Bronchial epithelial cell (primary cell): ENCODE data around the gene H2BW2. TPM values are rescaled to one million over a fixed set of nuclear protein-coding genes. Genes with fewer than 3 reads are reported as not detected.

Experiments used
- DNase-seq: peaks from one replicate; pipeline ENCODE4 v3.0.0-alpha.2; 2010; ENCODE audit warnings: low read depth
- FAIRE-seq: peaks from 2 replicates; lab custom pipeline; 2011; peaks lifted over from hg19 to GRCh38; lab: Jason Lieb, UNC
- H3K27me3 ChIP-seq: 2 replicates; pipeline ENCODE4 v1.5.1; 2011; ENCODE audit warnings: low read length; ENCODE audit not compliant: control insufficient read depth, insufficient read depth
- H3K36me3 ChIP-seq: 2 replicates; pipeline ENCODE4 v1.5.1; 2011; ENCODE audit warnings: low read length; ENCODE audit not compliant: control insufficient read depth, insufficient read depth
- H3K4me3 ChIP-seq: 2 replicates; pipeline ENCODE4 v1.5.1; 2011; ENCODE audit warnings: mild to moderate bottlenecking, low read depth, low read length, control low read depth
- total RNA-seq: library from RNA; depleted of rRNA; stranded (reverse); fragments of >200 nt; gene quantifications from 2 replicates; pipeline ENCODE4 v1.2.1, GENCODE V29; 2014
- TF ChIP-seq, protein P1 (sequence below): IDR thresholded peaks from 2 replicates; pipeline ENCODE4 v1.5.1; 2011; ENCODE audit warnings: mild to moderate bottlenecking, moderate library complexity, low read length, control low read depth, inconsistent platforms; ENCODE audit not compliant: insufficient read depth, severe bottlenecking

Gene H2BW2
- total RNA-seq, 1 donor from 2014 or later: not detected

DNA sequence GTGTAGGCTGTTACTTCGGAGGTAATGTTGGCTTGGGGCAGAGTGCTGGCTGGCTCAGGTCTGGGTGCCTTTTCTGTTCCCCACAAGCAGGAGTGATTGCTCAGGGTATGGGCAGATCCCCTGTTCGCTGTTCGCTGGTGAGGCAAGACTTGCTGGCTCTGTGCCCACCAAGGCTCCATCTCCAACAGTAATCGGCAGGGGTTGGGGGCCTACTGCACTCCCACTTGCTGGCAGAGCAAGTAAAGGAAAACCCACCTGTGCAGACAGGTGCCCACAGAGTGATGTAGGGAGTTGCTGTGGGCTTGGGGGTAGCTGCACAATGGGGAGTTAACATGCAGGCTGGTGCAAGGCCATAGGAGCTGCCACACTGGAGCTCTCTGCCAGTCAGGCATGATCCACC, 44.3 kb downstream of the H2BW2 start:
- no peak overlapping the region for H3K4me3 ChIP-seq
- no peaks in the 10 kb centered on the region for H3K36me3 ChIP-seq
- TF ChIP-seq, protein P1, sequence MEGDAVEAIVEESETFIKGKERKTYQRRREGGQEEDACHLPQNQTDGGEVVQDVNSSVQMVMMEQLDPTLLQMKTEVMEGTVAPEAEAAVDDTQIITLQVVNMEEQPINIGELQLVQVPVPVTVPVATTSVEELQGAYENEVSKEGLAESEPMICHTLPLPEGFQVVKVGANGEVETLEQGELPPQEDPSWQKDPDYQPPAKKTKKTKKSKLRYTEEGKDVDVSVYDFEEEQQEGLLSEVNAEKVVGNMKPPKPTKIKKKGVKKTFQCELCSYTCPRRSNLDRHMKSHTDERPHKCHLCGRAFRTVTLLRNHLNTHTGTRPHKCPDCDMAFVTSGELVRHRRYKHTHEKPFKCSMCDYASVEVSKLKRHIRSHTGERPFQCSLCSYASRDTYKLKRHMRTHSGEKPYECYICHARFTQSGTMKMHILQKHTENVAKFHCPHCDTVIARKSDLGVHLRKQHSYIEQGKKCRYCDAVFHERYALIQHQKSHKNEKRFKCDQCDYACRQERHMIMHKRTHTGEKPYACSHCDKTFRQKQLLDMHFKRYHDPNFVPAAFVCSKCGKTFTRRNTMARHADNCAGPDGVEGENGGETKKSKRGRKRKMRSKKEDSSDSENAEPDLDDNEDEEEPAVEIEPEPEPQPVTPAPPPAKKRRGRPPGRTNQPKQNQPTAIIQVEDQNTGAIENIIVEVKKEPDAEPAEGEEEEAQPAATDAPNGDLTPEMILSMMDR: no peak
- FAIRE-seq (no peak), DNase-seq (no peak)
- H3K27me3 ChIP-seq: no peaks in the 10 kb centered on the region

DNA sequence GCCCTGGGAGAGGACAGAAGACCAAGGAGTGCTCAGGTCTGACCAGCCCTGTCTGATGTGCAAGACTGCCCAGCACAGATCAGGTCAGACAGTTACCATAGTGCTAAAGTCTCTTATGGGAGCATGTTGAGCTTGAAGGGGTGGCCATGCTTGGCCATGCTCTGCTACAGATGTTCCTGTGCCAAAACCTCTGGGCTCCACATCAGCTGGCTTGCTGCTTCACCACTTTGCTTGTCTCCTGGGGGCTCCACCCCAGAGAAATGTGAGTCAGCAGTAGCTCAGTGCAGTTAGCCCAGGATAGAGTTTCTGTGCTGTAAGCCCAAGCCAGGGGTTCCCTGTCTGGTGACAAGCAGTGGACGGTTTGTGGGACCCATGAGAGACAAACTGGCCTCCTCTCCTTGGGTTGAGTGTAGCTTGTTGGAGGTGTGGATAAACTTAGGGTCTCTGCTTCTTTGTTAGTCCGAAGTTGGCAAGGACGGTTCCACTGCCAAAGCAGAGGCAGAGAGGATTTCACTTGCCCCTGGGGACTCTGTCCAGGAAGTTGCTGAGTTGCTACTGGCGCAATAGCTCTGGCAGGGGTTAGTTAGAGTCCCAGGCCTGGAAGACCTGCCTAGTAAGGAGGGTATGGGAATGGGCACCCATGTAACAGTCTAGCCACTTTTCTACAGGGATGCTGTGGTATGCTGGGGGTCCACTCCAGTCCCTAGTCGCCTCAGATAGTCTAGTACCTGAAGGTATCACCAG, 45.0 kb downstream of the H2BW2 start:
- Histone ChIP-seq H3K27me3 (no peaks in the 10 kb centered on the region), H3K36me3 (no peaks in the 10 kb centered on the region), H3K4me3 (no peak overlapping the region)
- FAIRE-seq (peak; percentile 68), DNase-seq (no peak)
- TF ChIP-seq, protein P1: no peak

DNA sequence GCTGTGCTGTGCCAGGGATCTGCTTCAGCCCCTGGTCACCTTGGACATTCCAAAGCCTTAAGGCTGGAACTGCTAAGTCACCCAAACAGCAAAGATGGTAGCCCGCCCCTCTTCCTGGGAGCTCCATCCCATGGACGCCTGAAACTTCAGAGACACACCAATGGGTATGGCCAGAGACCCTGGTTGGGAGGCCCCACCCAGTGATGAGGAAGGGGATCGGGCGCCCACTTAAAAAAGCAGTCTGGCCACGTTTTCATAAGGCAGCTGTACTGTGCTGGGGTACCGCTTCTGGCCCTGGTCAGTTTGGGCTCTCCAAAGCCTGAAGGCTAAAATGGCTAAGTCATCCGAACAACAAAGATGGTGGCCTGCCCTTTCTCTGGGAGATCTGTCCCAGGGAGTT, 45.7 kb downstream of the H2BW2 start:
- Histone ChIP-seq H3K36me3 (no peaks in the 10 kb centered on the region), H3K27me3 (no peaks in the 10 kb centered on the region), H3K4me3 (no peak overlapping the region)
- TF ChIP-seq, protein P1: no peak
- FAIRE-seq (peak; percentile 32), DNase-seq (no peak)

DNA sequence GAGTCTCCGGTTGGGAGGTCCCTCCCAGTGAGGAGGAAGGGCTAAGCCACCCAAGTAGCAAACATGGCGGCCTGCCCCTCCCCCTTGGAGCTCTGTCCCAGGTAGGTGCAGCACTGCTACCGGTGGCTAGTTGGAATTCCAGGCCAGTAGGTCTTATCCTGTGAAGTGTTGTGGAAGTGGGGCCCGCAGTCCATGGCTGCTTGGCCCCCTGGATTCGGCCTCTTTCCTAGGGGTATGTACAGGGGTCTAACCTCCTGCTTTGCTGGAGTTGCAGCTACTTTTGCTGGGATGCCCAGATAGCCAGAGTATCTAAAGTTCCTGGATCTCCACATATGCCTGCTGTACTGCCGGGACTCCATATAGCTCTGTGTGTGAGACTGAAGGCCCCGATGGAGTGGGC, 46.2 kb downstream of the H2BW2 start:
- FAIRE-seq (no peak), DNase-seq (no peak)
- no peaks in the 10 kb centered on the region for H3K36me3 ChIP-seq
- H3K4me3 ChIP-seq: no peak overlapping the region
- H3K27me3 ChIP-seq: no peaks in the 10 kb centered on the region
- TF ChIP-seq, protein P1: no peak

Other genes with a start within 250 kb of the H2BW2 start
- gene RAB9B, start 207.7 kb upstream of the H2BW2 start, total RNA-seq: not detected in 2 replicates
- 0.77 and 1.1 TPM in 2 replicates for gene TMSB15B, start 77.3 kb upstream of the H2BW2 start, total RNA-seq
- gene H2BW1, start 26.2 kb upstream of the H2BW2 start, total RNA-seq: not detected in 2 replicates
- gene TMSB15C, start 36.3 kb downstream of the H2BW2 start, total RNA-seq: 0.79 and 1.8 TPM in 2 replicates
- not detected in 2 replicates for gene ZCCHC18, start 72.6 kb downstream of the H2BW2 start, total RNA-seq
- gene SLC25A53, start 117.1 kb downstream of the H2BW2 start, total RNA-seq: 4.2 and 7.0 TPM in 2 replicates
- 30.1 and 31.9 TPM in 2 replicates for gene FAM199X, start 126.5 kb downstream of the H2BW2 start, total RNA-seq
- not detected in 2 replicates for gene ESX1, start 215.0 kb downstream of the H2BW2 start, total RNA-seq